HG02981 (cell line): ENCODE measurements around the gene TGFBR1.
"Not testable (repeated sequence)": the region's sequence is repeated elsewhere in the genome, so short reads cannot be mapped to it uniquely, and the experiment has no call there.

ENCODE experiments used
- ATAC-seq: cut with Tn5 transposase; IDR thresholded peaks from one replicate; pipeline ENCODE4 v1.9.1; 2021; ENCODE audit warnings: mild to moderate bottlenecking, moderate library complexity; ENCODE audit not compliant: unreplicated experiment

Gene TGFBR1

DNA sequence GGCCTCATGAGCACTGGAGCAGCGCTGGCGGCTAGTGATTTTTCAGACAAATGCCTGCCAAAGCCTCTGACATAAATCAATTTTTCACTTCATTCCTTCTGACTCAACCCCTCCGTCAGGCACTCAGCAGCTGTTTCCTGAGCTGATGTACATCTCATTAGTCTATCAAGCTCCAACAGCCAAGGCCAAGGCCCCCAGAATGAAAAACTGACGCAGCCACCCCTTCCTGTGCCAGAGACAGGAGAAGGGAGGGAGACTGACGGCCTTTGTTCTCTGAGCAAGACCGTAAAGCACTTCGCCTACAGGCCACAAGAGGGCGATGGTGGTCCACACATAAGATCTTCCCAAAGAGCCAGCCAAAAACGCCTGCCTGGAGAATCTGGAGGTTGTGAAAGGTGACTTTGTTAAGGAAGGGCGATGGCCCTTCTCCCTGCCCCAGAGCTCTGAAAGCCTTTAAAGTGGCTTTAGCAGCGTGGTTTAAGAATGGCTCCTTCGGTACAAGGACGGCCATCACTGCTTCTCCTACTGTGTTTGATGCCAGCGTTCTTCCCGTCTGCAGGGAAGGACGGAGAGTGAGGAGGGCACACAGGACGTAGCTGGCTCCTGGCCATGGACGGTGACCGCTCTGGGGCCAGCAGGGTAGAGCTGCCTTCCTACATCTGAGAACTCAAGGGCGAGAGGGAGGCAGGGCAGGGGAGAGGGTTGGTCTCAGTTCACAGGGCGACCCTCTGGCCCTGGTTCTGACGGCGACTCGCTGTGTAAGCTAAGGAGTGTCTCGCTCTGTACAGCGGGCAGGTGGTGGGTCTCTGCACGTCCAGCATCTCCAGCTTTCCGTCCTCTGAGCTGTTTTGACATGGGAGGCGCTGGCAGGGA, 79.8 kb downstream of the TGFBR1 start:
- ATAC-seq: peak; percentile 42

- no peak for ATAC-seq
These were observed 80.4 kb downstream of the TGFBR1 start for GRCh38 chr9:99185348-99185632.

GRCh38 chr9:99185934-99186333, 81.0 kb downstream of the TGFBR1 start:
- no peak for ATAC-seq

- ATAC-seq: no peak
These were observed 82.4 kb downstream of the TGFBR1 start for GRCh38 chr9:99187311-99187710.

- no peak for ATAC-seq
These were observed 84.3 kb downstream of the TGFBR1 start for GRCh38 chr9:99189186-99189585.

DNA sequence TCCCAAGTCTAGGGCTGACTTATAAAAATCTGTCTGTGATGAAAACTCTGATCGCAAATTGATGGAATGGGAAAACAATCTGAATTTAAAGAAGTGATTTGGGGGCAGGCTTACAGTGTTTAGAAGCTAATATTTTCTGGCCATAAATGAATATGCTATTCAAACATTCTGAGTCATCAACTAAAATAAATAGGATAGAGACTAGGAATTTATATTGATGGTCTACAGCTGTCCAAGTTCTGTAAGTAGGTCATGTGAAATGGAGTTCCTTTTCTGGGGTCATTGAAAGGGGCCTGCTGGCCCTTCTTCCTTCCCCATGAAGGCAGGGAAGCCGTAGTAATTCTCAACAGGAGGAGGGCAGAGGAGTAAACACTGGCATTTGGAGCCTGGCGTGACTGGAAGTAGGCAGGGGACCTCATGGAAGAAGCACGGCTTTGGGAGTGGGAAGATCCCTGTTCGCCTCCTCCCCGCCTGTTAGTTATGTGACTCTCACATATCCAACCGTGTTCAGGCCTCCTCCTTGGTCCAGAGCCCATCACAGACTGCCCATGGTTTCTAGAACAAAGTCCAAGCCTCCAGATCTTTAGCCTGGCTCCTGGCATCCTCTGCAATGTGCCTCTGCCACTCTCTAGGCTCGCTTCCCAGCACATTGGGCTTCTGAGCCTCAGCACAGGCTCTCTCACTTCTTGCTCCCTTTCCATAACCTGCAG, 85.1 kb downstream of the TGFBR1 start:
- ATAC-seq: no peak

DNA sequence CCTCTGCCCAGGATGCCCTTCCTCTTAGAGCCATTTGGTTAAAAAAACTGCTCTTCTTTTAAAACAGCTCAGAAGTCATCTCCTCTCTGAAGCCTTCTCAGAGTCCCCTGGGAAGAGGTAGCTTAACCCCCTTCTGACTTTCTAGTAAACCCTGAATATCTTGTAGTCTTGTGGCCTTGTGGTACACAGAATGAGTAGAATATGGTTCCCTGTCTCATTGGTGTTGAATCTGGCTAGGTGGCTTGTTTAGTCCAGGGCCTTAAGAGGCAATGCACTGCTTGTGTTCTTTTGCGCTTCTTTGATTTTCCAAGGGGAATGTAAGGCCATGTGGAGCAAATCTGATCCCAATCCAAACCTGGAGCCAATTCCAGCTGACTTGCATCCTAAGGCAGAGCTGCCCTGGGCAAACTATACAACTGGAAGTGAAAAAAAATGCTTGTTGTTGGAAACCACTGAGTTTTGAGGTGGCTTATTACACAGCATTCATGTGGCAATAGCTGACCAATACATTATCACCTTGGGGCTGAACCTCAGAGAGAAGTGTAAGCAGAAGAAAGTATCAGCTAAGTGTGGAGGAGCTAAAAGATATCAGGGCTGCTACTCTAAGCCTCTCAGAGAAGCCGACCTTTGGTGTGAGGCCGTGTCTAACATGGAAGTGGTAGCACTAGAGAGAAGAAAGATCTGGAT, 85.8 kb downstream of the TGFBR1 start:
- ATAC-seq: no peak

DNA sequence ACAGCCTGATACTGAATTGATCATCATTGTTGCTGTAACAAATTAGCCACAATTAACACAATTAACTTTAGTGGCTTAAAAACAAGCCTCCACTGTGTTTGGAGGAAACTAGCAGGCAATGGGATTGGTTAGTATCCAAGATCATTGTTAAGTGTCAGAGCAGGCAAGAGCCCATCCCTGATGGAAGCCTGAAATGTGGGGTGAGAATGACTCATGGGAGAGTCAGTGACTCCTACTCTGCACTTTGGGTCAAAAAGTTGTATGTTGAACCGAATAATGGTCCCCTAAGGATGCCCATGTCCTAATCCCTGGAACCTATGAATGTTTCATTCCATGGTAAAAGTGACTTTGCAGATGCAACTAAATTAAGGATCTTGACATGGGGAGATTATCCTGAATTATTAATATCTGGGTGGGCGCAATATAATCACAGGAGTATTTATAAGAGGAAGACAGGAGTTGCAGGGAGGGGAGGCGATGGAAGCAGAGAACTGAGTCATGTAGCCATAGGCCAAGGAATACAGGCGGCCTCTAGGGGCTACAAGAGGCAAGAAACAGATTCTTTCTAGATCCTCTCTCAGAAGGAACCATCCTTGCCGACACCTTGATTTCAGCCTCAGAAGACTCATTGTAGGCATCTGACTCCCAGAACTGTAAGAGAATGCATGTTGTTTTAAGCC, 88.0 kb downstream of the TGFBR1 start:
- no peak for ATAC-seq

- ATAC-seq: no peak
These were observed 88.5 kb downstream of the TGFBR1 start for GRCh38 chr9:99193466-99193821.

DNA sequence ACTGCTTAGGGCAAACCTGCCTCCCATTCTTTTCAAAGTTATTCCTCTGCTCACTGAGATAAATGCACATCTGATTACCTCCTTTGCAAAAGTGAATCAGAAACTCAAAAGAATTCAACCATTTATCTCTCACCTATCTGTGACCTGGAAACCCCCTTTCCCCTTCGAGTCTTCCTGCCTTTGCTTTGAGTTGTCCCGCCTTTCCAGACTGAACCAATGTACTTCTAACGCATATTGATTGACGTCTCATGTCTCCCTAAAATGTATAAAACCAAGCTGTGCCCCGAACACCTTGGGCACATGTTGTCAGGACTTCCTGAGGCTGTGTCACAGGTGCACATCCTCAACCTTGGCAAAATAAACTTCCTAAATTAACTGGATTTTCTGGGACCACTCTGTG, 91.6 kb downstream of the TGFBR1 start:
- not testable (repeated sequence) for ATAC-seq

GRCh38 chr9:99197124-99197630, 92.3 kb downstream of the TGFBR1 start:
- ATAC-seq: no peak

GRCh38 chr9:99197987-99198386, 93.1 kb downstream of the TGFBR1 start:
- no peak for ATAC-seq

DNA sequence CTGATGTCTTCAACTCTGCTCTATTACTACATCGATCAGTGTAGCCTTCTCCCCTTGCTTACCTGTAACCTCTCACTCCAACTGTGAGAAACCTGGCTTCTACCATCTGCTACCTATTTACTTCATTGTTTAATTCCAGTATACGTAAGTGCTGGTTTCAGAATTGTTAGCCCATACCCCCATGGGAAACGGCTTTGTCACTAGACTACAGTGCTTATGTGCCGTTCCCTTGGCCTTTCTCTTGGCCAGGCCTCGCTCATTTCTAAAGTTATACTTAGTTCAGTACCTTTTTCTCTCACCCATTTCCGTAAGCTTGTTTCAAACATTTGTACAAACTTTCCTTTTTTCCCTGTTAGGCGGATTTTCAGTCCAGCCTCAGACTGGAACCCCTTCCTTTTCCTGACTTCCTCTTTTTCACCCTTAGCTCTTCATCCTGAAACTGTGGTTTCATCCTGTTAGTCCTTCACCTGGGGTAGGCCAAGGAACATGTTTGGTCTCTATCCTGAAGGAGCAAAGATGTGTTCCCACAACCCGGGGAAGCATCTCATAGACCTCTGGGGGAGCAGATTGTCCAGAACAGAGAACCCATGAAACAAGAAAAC, 95.1 kb downstream of the TGFBR1 start:
- ATAC-seq: no peak

DNA sequence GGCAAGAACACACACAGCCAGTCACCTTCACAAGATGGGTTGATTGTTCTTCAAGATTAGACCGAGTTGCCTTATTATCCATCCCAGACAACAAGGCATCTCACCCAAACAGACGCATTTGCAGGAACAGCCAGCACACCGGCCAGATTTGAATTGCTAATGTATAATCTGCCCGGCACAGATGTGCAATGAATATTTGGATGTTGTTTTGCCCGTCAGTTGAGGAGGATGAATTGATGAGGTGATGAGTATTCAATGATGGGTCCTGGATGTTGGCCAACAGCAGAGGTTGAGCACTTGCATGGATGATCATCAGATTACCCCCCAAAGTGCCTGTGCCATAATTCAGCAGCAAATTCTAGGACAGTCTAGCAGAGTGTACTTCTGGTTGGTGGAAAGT, 96.7 kb downstream of the TGFBR1 start:
- no peak for ATAC-seq
